Measurements from ENCODE around the gene GAB3. TPM values are rescaled to one million over a fixed set of nuclear protein-coding genes. Genes with fewer than 3 reads are reported as not detected.
A peak's percentile ranks its signal among the peaks of the same experiment; 100 is the strongest.
"Not testable (repeated sequence)": the region's sequence is repeated elsewhere in the genome, so short reads cannot be mapped to it uniquely, and the experiment has no call there.

GAB3 gene
- total and polyA plus RNA-seq, 5 experiments from 2014 or later, result 0.77 to 10.0 (median 5.2) TPM

DNA sequence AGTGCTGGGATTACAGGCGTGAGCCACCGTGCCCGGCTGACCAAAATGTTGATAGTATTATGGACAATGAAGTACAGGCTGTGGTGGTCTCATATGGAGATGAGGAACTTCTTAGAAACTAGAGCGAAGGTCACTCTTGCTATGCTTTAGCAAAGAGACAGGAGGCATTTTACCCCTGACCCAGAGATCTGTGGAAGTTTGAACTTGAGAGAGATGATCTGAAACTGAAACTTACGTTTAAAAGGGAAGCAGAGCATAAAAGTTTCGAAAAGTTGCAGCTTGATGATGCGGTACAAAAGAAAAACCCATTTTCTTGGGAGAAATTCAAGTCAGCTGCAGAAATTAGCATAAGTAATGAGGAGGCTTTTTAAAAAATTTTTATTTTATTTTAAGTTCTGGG is 89.0 kb downstream of the GAB3 start:
- ATAC-seq (no peak), DNase-seq (no peak)
- H3K36me3 Mint-ChIP-seq, result peaks cover 0 to 9% (median 0%) of the 10 kb centered on the region in 3 donors
- H3K4me1 Mint-ChIP-seq, result peaks cover 0 to 7% (median 0%) of the 10 kb centered on the region in 4 donors
- POLR2A ChIA-PET, result no interaction called here
- no peak overlapping the region for H3K4me3 Mint-ChIP-seq
- no peaks in the 10 kb centered on the region for H3K27me3 Mint-ChIP-seq
- peaks cover 0 to 18% (median 0%) of the 10 kb centered on the region in 9 donors for H3K9me3 Mint-ChIP-seq
- no peak overlapping the region for H3K27ac Mint-ChIP-seq

DNA sequence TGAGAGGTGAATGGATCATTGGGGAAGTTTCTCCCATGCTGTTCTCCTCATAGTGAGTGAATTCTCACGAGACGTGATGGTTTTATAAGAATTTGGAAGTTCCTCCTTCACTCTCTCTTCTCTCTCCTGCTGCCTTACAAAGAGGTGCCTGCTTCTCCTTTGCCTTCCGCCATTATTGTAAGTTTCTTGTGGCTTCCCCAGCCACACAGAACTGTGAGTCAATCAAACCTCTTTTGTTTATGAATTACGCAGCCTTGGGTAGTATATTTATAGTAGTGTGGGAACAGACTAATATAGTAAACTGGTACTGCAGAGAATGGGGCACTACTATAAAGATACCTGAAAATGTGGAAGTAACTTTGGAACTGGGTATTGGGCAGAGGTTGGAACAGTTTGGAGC is 89.7 kb downstream of the GAB3 start:
- ATAC-seq (no peak), DNase-seq (no peak)
- POLR2A ChIA-PET, result no interaction called here
- no peak overlapping the region for H3K27ac Mint-ChIP-seq
- no peaks in the 10 kb centered on the region for H3K27me3 Mint-ChIP-seq
- H3K4me1 Mint-ChIP-seq, result peaks cover 0 to 7% (median 0%) of the 10 kb centered on the region in 4 donors
- no peak overlapping the region for H3K4me3 Mint-ChIP-seq
- H3K36me3 Mint-ChIP-seq, result peaks cover 0 to 9% (median 0%) of the 10 kb centered on the region in 3 donors
- H3K9me3 Mint-ChIP-seq, result peaks cover 0 to 13% (median 0%) of the 10 kb centered on the region in 9 donors

DNA sequence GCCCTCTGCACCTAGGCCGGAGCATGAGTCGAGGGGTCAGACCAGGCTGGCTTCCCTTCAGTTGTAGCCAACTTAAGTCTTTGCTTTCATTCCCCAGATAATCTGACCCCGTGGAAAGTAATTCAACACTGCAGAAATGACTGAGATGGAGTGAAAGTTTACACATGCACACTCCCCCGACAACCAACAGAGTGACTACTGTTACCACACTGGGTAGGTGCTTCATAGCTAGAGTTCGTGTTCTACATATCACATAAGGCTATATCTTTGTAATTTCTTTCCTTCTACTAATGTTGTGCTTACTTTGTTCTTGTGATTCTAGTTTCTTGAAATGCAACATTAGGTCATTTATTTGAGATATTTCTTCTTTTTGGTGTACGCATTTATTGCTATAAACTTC is 90.3 kb downstream of the GAB3 start:
- ATAC-seq (no peak), DNase-seq (no peak)
- POLR2A ChIA-PET, result no interaction called here
- Mint-ChIP-seq H3K4me1 (peaks cover 0 to 7% (median 0%) of the 10 kb centered on the region in 4 donors), H3K27me3 (no peaks in the 10 kb centered on the region), H3K36me3 (peaks cover 0 to 9% (median 0%) of the 10 kb centered on the region in 3 donors), H3K9me3 (peaks cover 0 to 8% (median 0%) of the 10 kb centered on the region in 9 donors), H3K4me3 (no peak overlapping the region), H3K27ac (no peak overlapping the region)

DNA sequence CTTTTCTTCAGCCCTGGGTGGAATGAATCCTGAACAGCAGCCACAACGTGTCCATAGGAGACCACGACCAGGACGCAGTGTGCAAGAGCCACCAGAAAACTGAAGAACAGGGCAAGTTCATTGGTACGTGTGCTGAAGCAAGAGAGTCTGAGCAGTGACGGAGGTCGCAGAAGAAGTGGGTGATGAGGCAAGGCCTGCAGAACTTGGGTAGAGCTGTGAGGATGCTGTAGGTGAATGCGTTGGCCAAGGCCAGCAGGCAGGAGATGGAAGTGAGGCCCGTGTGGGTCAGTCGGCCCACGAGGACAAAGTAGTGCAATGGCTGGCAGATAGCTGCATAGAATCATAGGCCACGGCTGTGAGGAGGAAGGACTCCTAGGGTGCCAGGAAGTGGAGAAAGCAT is 91.9 kb downstream of the GAB3 start:
- peaks cover 0 to 5% (median 0%) of the 10 kb centered on the region in 3 donors for H3K36me3 Mint-ChIP-seq
- ATAC-seq (no peak), DNase-seq (no peak)
- no peak overlapping the region for H3K4me3 Mint-ChIP-seq
- POLR2A ChIA-PET, result no interaction called here
- no peaks in the 10 kb centered on the region for H3K27me3 Mint-ChIP-seq
- peaks cover 0 to 7% (median 0%) of the 10 kb centered on the region in 4 donors for H3K4me1 Mint-ChIP-seq
- peak overlapping the region in 1 of 10 donors; percentile 29 for H3K27ac Mint-ChIP-seq
- peaks cover 0 to 5% (median 0%) of the 10 kb centered on the region in 9 donors for H3K9me3 Mint-ChIP-seq

DNA sequence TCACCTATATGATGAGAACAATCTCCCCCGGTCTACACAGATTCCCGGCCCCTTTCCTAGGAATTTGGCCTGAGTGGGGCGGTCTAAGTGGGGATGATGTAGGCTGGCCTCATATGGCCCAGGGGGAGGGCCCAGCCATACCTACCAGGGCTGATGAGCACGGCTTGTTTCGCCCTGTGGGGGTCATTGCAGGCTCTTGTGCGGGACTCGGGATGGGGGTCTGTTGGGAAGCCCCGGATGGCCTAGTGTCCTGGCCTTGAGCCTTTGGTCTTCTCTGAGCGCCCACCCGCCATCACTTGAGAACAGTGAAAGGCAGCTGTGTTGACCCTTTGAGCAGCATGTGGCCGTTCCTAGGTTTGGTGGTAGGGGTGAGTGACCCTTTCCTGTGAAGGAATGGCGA is 92.7 kb downstream of the GAB3 start:
- H3K27ac Mint-ChIP-seq, result no peak overlapping the region
- ATAC-seq (no peak), DNase-seq (no peak)
- no peaks in the 10 kb centered on the region for H3K9me3 Mint-ChIP-seq
- POLR2A ChIA-PET, result no interaction called here
- H3K36me3 Mint-ChIP-seq, result no peaks in the 10 kb centered on the region
- H3K4me3 Mint-ChIP-seq, result no peak overlapping the region
- peaks cover 0 to 7% (median 0%) of the 10 kb centered on the region in 4 donors for H3K4me1 Mint-ChIP-seq
- H3K27me3 Mint-ChIP-seq, result no peaks in the 10 kb centered on the region

DNA sequence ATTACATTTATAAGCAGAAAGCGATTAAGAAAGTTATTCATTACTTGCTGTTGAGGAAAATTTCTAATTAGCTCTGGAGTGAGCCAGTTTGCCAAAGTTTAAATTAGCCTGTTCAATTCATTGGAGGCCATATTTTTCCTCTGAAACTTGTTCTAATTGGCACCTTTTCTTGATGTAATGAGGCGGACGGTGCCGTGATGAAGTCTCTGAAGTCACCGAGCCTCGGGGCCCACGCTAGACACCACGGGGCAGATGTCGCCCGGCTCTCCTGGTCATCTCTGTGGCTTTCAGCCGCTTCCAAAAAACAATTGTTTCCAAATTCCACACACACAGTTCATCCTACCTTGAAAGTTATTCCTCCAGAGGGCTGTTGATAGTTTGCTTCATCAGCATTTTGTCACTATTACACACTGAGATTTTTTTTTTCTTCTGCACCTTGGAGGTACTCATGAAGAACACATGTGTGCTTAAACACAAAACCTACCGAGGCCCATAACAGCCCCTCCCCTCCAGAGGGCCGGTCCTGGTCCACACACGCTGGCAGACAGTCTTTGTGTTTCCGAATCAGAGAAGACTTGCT is 93.6 kb downstream of the GAB3 start:
- Mint-ChIP-seq H3K9me3 (no peaks in the 10 kb centered on the region), H3K4me3 (no peak overlapping the region), H3K27ac (no peak overlapping the region), H3K27me3 (no peaks in the 10 kb centered on the region), H3K36me3 (no peaks in the 10 kb centered on the region), H3K4me1 (peaks cover 0 to 7% (median 0%) of the 10 kb centered on the region in 4 donors)
- POLR2A ChIA-PET, result no interaction called here
- ATAC-seq (no peak), DNase-seq (no peak)

DNA sequence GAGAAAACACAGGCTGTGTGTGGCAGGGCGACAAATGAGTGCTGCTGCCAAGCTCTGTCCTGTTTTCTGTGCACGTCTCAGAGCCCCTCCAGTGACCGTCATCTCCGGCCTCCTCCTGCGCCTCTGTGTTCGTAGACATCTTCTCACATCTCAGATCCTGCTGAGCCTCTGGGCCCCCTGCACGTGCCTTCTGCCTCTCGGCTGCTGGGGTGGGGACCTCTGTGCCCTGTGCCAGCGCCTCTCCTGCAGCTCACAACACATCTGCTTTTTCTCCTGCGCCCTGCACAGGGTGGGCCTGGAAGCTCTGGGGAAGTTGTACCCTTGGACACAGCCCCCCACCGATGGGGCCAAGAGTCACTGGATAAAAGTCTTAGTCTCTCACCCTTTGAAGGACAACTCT is 95.1 kb downstream of the GAB3 start:
- DNase-seq, result no peak
- no peaks in the 10 kb centered on the region for H3K27me3 Mint-ChIP-seq
- no peaks in the 10 kb centered on the region for H3K36me3 Mint-ChIP-seq
- H3K4me1 Mint-ChIP-seq, result no peaks in the 10 kb centered on the region
- H3K4me3 Mint-ChIP-seq, result no peak overlapping the region
- H3K9me3 Mint-ChIP-seq, result no peaks in the 10 kb centered on the region
- no peak for ATAC-seq
- POLR2A ChIA-PET, result no interaction called here
- no peak overlapping the region for H3K27ac Mint-ChIP-seq

DNA sequence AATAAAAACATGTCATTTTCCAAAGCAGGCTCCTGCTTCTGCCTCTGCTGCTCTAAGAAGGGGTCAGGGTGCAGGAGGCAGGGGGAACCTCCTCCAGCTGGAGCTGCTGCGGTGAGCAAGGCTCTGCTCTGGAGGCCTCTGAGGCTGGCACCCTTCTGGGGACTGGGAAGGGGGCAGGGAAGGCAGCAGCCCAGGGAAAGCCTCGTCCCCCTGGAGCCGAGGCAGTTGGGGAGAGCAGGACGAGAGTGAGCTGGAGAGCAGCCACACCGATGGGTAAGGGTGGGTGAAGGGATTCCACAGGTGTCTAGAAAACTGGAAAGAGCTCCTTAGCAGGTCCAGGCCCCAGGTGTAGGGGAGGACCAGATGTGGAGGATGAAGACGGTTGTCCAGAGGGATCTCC is 95.5 kb downstream of the GAB3 start:
- ATAC-seq, result no peak
- no peaks in the 10 kb centered on the region for H3K36me3 Mint-ChIP-seq
- H3K4me1 Mint-ChIP-seq, result no peaks in the 10 kb centered on the region
- H3K27ac Mint-ChIP-seq, result no peak overlapping the region
- no peaks in the 10 kb centered on the region for H3K9me3 Mint-ChIP-seq
- H3K27me3 Mint-ChIP-seq, result no peaks in the 10 kb centered on the region
- POLR2A ChIA-PET, result no interaction called here
- no peak overlapping the region for H3K4me3 Mint-ChIP-seq
- no peak for DNase-seq

DNA sequence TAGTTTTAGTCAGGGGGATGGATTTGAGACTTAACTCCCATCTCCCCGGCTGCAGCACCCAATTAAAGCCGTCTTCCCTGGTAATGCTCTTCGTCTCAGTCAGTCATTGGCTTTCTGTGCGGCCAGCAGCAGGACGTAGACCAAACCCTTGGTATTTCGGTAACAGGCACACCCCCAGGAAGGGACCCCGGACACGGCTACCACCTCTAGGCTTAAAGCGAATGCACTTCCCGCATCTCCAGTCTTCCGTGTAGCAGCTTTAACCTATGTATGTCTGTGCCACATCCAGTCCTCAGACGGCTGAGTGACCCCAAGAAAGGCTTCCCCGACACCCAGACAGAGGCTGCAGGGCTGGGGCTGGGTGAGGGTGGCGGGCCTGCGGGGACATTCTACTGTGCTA is 96.0 kb downstream of the GAB3 start:
- ATAC-seq (no peak), DNase-seq (no peak)
- H3K36me3 Mint-ChIP-seq, result no peaks in the 10 kb centered on the region
- H3K27ac Mint-ChIP-seq, result peak overlapping the region in 1 of 10 donors; percentile 2
- H3K4me1 Mint-ChIP-seq, result no peaks in the 10 kb centered on the region
- H3K9me3 Mint-ChIP-seq, result no peaks in the 10 kb centered on the region
- H3K4me3 Mint-ChIP-seq, result no peak overlapping the region
- POLR2A ChIA-PET, result no interaction called here
- no peaks in the 10 kb centered on the region for H3K27me3 Mint-ChIP-seq

DNA sequence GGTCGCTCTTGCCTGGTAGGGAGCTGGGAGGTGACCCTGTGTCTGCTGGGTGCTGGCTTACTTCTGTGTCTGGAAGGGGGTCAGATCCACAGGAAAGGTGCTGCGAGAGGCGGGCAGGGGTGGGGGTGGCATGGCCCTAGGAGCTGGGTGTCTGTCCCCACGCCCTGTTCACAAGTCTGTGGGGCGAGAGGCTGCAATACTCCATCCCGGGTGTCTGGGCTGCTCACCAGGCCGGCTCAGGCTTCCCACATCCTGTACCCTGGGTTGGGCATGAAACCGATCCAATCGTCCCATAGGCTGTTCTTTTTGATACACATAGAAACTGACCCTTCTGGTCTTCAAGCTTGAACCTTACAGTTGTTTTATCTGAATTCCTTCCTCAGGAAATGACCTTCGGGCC is 96.5 kb downstream of the GAB3 start:
- H3K27me3 Mint-ChIP-seq, result no peaks in the 10 kb centered on the region
- POLR2A ChIA-PET, result no interaction called here
- no peak overlapping the region for H3K4me3 Mint-ChIP-seq
- no peak for ATAC-seq
- no peaks in the 10 kb centered on the region for H3K9me3 Mint-ChIP-seq
- H3K4me1 Mint-ChIP-seq, result no peaks in the 10 kb centered on the region
- DNase-seq, result no peak
- H3K27ac Mint-ChIP-seq, result peak overlapping the region in 1 of 10 donors; percentile 2
- H3K36me3 Mint-ChIP-seq, result no peaks in the 10 kb centered on the region

DNA sequence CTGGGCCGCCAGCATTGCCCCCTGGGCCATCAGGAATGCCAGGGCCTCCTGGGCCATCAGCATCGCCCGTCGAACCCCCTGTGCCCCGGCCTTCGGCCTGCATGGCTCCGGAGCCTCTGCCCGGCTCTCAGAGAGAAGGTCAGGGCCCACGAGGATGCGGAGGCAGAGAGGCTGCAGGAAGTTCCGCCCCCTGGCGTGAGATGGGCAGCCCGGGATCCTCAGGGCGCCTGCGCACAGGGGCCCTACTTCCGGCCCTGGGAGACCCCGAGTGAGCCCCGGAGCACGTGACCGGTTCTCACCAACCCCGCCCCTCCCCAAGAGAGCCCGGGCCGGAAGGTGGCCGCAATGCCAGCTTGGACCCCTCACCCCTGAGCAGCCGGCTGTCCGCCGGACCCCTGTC is 97.5 kb downstream of the GAB3 start, which contains the start of gene CTAG2:
CTAG2 (minus strand) TSS at position 167 of the 400 bp plus-strand sequence; CDS start at position 103, 64 bp downstream.
- H3K4me1 Mint-ChIP-seq, H3K36me3 Mint-ChIP-seq, H3K4me3 Mint-ChIP-seq, H3K27ac Mint-ChIP-seq, H3K9me3 Mint-ChIP-seq, POLR2A ChIA-PET, DNase-seq, H3K27me3 Mint-ChIP-seq: not testable (repeated sequence)
- peak in 1 of 2 donors; percentile 33 for ATAC-seq

DNA sequence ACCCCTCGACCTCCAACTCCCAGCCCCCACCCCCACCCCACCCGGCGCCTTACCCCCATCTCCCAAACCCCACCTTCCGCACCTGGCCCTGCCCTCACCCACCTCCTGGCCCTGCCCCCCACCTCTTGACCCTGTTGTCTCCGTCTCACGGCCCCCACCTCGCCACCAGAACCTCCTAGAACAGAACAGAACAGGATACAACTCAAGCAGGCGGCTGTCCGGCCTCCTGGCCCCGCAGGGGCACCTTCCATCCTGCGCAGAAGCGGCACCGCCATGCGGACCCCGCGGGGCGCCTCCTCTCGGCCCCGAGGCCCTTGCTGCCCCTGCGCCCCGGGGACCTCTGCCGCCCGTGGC is 97.9 kb downstream of the GAB3 start:
- no peaks in the 10 kb centered on the region for H3K27me3 Mint-ChIP-seq
- POLR2A ChIA-PET, result no interaction called here

DNA sequence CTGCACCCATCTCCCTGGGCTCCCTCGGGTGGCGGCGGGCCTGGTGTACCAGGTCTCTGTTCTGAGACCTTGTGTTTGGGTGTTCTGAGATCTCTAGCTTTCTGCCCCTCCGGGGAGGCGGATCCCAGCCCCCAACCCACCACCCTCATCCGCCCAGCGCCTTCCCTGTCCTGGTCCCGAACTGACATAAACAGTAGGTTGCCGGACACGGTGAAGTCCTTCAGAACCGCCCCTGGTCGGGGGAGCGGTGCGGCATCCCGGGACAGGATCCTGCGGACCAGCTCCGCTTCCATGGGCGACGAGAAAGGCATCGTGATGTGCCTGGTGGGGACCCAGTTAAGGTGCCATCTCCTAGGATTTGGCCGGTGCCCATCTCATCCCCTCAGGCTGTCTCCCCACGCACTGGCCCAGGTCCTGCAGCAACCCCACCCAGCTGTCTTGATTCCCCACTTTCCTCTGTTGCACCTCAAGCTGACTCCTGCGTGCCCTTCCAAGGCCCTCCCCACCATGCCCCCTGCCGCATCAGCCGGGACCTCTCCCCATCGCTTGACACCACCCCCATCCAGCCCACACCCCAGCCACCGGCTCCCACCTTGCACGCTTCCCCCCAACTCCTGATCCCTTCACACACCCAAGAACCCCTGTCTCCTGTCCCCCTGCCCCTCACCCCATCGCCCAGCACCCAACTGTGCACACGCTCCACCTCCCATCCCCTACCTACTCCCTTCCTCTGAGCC is 98.4 kb downstream of the GAB3 start:
- no peaks in the 10 kb centered on the region for H3K27me3 Mint-ChIP-seq
- POLR2A ChIA-PET, result no interaction called here
- no peak overlapping the region for H3K4me3 Mint-ChIP-seq
- no peaks in the 10 kb centered on the region for H3K9me3 Mint-ChIP-seq
- H3K36me3 Mint-ChIP-seq, result no peaks in the 10 kb centered on the region
- no peaks in the 10 kb centered on the region for H3K4me1 Mint-ChIP-seq
- DNase-seq, result no peak
- ATAC-seq, result no peak
- no peak overlapping the region for H3K27ac Mint-ChIP-seq

More for the DNA sequence above, 97.9 kb downstream of the GAB3 start:
- Mint-ChIP-seq H3K4me3 (no peak overlapping the region), H3K27ac (no peak overlapping the region), H3K4me1 (no peaks in the 10 kb centered on the region), H3K36me3 (no peaks in the 10 kb centered on the region), H3K9me3 (no peaks in the 10 kb centered on the region)
- DNase-seq (no peak), ATAC-seq (no peak)

DNA sequence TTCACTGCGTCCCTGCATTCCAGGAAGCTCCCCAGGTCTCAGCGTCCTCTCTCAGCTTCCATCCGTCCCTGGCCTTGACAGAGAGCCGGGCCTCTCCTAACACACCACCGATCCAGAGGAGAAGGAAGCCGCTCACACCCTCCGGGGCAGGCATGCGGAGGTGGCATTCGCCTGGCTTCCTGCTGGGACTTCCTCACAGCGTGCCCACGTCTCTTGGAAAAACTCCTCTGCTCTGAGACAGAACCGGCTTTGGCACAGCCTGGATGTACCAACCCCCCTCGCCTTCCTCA is 100.7 kb downstream of the GAB3 start:
- POLR2A ChIA-PET, result no interaction called here
- Mint-ChIP-seq H3K9me3 (no peaks in the 10 kb centered on the region), H3K36me3 (no peaks in the 10 kb centered on the region), H3K27ac (no peak overlapping the region), H3K4me3 (no peak overlapping the region), H3K27me3 (no peaks in the 10 kb centered on the region), H3K4me1 (no peaks in the 10 kb centered on the region)
- ATAC-seq (no peak), DNase-seq (no peak)

Measured in naive thymus-derived CD8-positive, alpha-beta T cell (primary cell).